HCEC 1CT (cell line): ENCODE results near the gene ODC1.

ENCODE experiments used
- DNase-seq: peaks from one replicate; pipeline ENCODE4 v3.0.0-alpha.2; 2017

Gene ODC1

DNA sequence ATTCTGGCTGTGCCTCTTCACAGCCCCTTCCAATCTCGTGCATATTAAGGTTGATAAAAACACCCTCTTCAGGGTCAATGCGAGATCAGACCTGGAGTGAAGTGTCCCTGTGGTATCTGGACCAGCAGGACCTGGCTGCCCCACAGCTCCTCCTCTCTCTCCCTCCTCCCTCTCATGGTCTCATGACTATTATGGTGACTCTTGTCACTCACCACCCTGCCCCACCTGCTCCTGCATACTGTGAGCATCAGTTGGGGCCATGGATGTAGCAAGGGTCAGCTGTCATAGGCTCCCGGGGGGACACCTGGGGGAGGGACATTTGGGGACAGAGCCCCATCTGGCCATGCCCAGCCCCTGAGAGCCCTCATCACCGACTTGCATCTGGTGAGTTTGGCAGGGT is 50.2 kb downstream of the ODC1 start:
- DNase-seq = no peak

GRCh38 chr2:10397297-10397875 is 50.7 kb downstream of the ODC1 start:
- no peak for DNase-seq

GRCh38 chr2:10396464-10396863 is 51.7 kb downstream of the ODC1 start:
- DNase-seq = no peak

DNA sequence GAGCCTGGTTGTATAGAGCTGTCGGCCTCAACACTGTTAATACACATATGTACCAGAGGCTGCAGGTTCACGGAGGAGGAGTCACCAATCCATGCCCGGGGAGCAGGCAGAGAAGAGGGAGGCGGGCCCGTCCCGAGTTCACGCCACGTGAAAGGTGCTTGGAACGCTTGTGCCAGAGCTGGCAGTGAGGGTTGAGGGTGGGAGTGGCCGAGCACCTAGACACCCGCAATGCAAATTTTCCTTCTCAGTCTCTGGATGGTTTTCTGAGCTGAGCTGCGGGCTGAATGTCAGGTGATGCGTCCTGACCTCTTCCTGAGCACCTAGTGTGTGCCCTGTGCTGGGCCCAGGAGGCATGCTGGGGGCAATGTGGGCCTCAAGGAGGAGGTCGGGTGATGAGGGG is 52.2 kb downstream of the ODC1 start:
- DNase-seq = no peak

DNA sequence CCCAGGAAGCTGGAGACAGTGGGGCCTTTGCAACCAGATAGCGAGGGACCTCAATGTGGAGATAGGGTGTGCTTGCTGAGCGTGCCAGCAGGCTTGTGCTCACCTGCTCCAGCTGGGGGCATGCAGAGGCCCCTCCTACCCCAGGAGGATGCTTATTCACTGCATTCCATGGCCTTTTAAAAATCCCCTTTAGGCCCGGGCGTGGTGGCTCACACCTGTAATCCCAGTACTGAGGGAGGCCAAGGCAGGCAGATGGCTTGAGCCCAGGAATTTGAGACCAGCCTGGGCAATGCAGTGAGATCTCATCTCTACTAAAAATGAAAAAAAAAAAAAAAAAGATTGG is 54.5 kb downstream of the ODC1 start:
- DNase-seq = no peak

DNA sequence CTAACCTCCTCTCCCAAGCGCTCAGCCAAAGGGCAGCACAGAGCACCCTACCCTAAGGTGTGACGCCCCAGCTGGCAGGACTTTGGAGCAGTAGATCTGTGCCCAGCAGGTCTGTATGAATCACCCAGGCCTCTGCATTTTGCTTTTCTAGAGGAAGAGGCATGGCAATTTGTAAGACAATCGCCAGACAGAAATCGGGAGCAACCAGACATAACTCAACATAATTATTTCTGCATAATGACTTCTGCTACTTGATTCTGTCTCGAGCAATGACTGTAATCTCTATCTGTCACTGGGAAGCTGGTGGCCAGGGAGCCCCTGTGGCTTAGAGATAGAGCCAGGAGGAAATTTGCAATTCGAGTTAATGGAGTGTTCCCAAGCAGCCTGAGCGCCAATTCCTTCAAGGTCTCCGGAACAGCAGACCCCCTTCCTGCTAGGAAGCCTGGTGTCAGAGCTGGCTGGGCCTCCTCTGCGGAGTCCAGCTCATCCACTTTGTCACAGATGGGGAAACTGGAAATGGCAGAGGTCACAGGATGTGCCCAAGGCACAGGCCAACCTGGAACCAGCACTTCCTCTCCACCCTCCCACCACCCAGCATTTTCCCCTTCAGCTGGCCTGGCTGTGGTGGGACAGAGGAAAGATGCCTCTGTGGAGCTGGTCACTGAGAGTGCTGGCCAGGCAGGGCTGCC is 55.0 kb downstream of the ODC1 start:
- DNase-seq = no peak

DNA sequence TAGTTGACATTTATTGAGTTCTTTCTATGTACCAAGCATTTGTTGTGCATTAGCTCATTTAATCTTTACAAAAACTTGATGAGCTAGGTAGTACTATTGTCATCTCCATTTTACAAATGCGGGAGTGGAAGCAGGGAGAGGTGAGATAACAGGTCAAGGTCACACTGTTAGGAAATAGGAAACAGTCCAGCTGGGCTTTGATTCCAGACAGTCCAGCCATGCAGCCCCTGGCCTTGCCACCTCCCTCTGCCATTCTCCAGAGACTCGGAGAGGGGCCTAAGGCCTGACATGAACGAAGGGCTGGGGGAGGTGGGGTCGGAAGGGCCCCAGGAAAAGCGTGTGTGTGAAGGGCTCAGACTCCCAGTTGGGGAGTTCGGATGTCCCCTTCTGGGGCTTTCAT is 55.6 kb downstream of the ODC1 start:
- no peak for DNase-seq

GRCh38 chr2:10392100-10392499 is 56.0 kb downstream of the ODC1 start:
- no peak for DNase-seq

- DNase-seq = peak; percentile 23
Observed at GRCh38 chr2:10390369-10390801, 57.7 kb downstream of the ODC1 start.
